Measurements from ENCODE around the gene SYT7. TPM values are rescaled to one million over a fixed set of nuclear protein-coding genes. Genes with fewer than 3 reads are reported as not detected.

SYT7 gene
- total RNA-seq, 4 donors from 2014 or later: 1.6 to 2.9 (median 1.9) TPM

DNA sequence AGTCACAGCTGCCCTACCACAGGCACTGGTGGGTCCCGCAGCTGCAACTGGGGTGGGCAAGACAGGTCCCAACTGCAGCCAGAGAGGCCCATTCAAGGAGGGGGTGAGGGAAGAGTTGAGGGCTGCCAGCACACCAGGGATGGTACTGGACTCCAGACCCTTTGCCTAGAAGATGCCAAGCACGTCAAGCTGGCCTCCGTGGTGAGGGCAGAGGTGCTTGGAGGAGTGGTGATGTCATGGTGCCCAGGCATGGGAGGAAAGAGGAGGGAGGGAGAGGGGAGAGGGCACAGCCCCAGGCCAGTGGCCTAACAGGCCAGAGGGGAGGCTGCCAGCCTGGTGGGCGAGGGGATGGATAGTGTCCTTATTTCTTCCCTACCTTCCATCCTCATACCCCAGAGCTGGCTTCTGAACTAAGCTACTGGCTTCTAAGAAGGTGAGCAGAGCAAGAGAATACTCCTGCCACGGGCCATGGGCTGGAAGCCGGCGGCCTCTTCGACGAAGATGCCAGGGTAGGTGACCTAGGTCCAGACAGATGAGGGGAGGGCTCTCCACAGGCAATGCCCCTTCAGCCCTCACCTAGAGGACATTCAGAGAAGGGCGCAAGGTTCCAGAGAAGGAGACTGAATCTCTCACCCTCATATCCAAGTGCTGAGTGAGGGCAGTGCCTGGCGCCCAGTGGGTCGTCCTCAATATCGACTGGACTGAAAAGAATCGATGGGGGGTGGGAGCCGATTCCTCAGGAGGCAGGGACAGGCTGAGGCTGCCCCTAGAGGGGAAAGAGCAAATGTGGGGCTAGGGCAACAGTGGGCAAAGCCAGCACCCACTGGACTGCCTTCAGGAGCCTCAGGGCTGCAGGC lies 1.8 kb downstream of the SYT7 start:
- 66 to 71% methylated on average over 9 to 12 of the region's 15 CpGs for WGBS, 2 donors

DNA sequence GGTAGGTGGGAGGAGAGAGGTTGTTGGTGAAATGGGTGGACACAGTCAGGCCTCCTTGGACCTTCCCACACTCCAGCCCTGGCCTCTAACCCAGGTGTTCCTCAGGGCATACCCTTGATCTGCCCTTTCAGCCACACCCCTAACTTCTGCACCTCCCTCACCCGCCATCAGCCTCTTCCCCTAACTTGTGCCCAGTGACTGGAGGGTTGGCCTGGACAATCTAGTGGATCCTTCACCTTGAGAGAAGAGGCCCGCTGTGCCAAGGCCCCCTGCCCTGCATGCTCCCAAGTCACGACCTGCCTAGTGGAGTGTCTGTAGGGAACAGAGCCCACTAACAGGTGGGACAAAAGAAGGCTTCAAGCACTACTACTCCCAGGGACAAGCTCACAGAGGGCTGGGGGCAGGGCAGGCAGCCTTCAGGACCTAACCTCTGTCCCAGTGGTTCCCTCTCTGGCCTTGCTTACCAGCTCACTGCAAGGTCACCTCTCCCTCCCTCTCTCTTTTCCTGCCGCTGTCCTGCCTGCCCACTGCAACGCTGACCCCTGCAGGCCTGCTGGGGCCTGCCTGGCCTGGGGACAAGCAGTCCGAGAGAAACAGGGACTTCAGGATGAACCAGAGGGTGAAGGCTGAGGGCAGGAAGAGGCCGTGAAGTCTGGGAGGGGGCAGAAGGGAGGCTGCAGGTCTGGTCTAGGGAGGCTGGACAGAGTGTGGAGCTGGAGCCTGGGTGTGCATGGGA lies 3.3 kb downstream of the SYT7 start:
- H3K27ac ChIP-seq: no peak overlapping the region
- 74 to 78% methylated on average over 1 to 4 of the region's 7 CpGs for WGBS, 2 donors
- H3K36me3 ChIP-seq: no peaks in the 10 kb centered on the region
- H3K27me3 ChIP-seq: peaks cover 4 to 71% (median 11%) of the 10 kb centered on the region in 4 donors
- no peaks in the 10 kb centered on the region for H3K9me3 ChIP-seq
- no peak for DNase-seq
- no peak overlapping the region for H3K4me3 ChIP-seq
- intact Hi-C loops (cut with DNase I): no loop called here
- H3K4me1 ChIP-seq: peaks cover 11 to 23% (median 15%) of the 10 kb centered on the region in 3 donors
- no peak for TF ChIP-seq POLR2A (IDR thresholded peaks at IDR 0.05)
- TF ChIP-seq, protein P1, sequence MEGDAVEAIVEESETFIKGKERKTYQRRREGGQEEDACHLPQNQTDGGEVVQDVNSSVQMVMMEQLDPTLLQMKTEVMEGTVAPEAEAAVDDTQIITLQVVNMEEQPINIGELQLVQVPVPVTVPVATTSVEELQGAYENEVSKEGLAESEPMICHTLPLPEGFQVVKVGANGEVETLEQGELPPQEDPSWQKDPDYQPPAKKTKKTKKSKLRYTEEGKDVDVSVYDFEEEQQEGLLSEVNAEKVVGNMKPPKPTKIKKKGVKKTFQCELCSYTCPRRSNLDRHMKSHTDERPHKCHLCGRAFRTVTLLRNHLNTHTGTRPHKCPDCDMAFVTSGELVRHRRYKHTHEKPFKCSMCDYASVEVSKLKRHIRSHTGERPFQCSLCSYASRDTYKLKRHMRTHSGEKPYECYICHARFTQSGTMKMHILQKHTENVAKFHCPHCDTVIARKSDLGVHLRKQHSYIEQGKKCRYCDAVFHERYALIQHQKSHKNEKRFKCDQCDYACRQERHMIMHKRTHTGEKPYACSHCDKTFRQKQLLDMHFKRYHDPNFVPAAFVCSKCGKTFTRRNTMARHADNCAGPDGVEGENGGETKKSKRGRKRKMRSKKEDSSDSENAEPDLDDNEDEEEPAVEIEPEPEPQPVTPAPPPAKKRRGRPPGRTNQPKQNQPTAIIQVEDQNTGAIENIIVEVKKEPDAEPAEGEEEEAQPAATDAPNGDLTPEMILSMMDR (IDR thresholded peaks at IDR 0.05): peak in 1 of 6 experiments; percentile 5

More for the DNA sequence above, 1.8 kb downstream of the SYT7 start:
- Histone ChIP-seq H3K4me1 (peaks cover 11 to 24% (median 15%) of the 10 kb centered on the region in 3 donors), H3K9me3 (no peaks in the 10 kb centered on the region), H3K4me3 (no peak overlapping the region), H3K27me3 (peaks cover 4 to 64% (median 11%) of the 10 kb centered on the region in 4 donors), H3K36me3 (no peaks in the 10 kb centered on the region), H3K27ac (no peak overlapping the region)
- TF ChIP-seq POLR2A (IDR thresholded peaks at IDR 0.05): no peak
- TF ChIP-seq, protein P1 (IDR thresholded peaks at IDR 0.05): no peak
- intact Hi-C loops (cut with DNase I): no loop called here
- DNase-seq: no peak

DNA sequence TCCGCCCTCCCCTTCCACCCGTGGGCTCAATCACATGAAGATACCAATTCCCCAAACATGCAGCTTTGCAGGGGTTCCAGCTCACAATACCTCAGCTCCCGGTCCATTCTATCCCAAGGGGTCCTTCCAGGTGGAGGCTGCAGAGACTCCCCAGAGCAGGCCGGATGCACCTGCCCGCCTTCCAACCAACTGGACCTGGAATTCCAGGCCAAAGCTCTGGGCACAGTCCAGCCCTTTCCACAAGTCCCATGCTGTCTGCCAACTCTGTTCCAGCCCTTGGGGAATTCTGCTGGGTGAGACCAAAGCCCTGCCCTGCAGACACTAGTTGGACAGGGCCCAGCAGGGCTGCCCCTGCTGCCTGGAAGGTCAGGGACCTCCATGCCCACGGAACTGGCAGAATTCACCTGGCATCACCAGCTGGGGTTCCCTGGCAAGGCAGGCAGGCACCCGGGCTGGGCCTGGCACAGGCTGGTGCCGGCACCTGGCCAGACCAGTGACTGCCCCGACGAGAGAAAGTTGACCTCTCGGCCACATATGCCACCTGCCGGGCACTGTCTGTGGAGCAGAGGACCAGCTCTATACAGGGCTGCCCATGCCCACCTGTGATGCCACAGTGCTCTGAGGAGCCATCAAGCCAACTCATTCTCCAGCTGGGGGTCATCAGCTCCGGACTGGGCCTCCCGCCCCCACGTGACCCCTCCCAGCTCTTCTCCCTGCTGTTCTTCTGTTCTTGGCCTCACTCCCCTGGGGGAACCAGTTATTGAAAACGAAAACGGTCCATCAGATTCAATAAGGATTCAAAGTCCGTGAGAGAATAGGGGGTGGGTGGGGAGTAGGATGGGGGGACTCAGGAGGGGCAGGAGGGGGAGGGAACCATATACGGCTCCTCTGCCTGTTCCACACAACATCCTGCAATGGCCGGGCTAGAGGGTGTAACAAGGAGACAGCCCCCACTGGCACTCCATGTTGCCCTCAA lies 4.7 kb downstream of the SYT7 start:
- no peak overlapping the region for H3K27ac ChIP-seq
- WGBS, 2 donors: 63 to 80% methylated on average over 3 to 11 of the region's 20 CpGs
- intact Hi-C loops (cut with DNase I): no loop called here
- no peak overlapping the region for H3K4me3 ChIP-seq
- DNase-seq: no peak
- no peaks in the 10 kb centered on the region for H3K36me3 ChIP-seq
- TF ChIP-seq, protein P1 (IDR thresholded peaks at IDR 0.05): no peak
- TF ChIP-seq POLR2A (IDR thresholded peaks at IDR 0.05): no peak
- H3K4me1 ChIP-seq: peaks cover 6 to 11% (median 8%) of the 10 kb centered on the region in 3 donors
- H3K9me3 ChIP-seq: no peaks in the 10 kb centered on the region
- H3K27me3 ChIP-seq: peaks cover 4 to 76% (median 11%) of the 10 kb centered on the region in 4 donors

DNA sequence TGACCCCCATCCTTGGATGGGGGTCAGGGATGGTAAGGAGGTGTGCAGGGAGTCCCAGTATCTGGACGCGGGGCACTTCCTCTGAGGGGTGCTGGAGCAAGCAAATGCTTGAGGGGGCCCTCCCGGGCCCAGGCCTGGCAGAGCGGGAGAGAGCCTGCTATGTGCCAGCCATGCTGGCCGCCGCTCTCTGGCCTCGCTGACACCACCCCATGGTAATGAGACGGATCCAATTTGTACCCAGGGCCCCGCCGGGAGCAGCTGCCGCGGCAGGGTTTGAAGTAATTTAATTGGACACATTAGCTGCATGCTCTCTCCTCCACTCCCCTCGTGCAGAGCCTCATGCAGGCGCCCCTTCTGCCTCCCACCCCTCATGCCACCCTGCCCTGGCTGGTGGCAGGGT lies 6.3 kb downstream of the SYT7 start:
- Histone ChIP-seq H3K36me3 (no peaks in the 10 kb centered on the region), H3K4me3 (no peak overlapping the region), H3K9me3 (no peaks in the 10 kb centered on the region), H3K27ac (no peak overlapping the region), H3K4me1 (no peaks in the 10 kb centered on the region), H3K27me3 (peaks cover 0 to 80% (median 3%) of the 10 kb centered on the region in 4 donors)
- TF ChIP-seq, protein P1 (IDR thresholded peaks at IDR 0.05): no peak
- no peak for TF ChIP-seq POLR2A (IDR thresholded peaks at IDR 0.05)
- intact Hi-C loops (cut with DNase I): no loop called here
- DNase-seq: no peak
- WGBS, 2 donors: 65 to 76% methylated on average over 7 to 8 of the region's 14 CpGs
